ENCODE measurements around the gene PTP4A1.

The PTP4A1 gene

DNA sequence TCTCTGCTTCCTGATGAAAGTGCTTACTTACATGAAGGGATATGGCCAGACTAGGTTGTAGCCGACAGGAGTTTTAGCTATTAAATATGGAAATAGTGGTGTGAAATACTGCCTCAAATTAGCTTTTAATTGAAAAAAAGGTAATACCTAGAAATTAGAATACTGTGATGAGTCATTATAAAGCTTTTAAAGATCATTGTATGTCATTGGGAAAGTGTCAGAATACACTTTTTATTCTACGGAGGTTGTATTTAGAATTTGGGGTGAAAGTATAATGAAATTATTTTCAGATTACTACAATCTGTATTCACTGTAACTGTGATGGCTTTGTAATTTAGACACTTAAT is 2.2 kb downstream of the PTP4A1 start:
- DNase-seq (ENCODE audit: low read depth), result no peak
- peak overlapping the region; percentile 83 for H3K4me3 ChIP-seq (ENCODE audit: low read length)
- TF ChIP-seq CTCF (conservative IDR thresholded peaks at IDR 0.05; ENCODE audit: low read length), result no peak

DNA sequence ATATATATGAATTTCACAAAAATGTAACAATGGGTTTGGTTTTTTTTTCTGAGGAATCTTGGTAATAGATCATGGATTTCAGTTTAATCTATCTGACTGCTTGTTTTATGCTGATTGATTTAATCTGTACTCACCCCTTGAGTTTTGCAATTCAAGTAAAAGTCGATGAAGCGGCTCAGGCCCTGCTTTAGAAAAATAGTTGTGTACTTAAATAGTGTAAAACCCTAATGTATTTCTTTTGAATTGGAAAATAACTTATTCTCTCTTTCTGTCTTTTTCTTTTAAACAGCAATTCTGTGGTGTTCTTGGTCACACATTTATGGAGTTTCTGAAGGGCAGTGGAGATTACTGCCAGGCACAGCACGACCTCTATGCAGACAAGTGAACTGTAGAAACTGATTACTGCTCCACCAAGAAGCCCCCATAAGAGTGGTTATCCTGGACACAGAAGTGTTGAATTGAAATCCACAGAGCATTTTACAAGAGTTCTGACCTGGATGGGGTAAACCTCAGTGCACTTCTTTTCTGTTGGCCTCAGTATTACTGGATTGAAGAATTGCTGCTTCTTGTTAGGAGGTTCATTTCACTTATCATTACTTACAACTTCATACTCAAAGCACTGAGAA is 4.0 kb downstream of the PTP4A1 start:
- H3K4me3 ChIP-seq (ENCODE audit: low read length), result no peak overlapping the region
- DNase-seq (ENCODE audit: low read depth), result no peak
- TF ChIP-seq CTCF (conservative IDR thresholded peaks at IDR 0.05; ENCODE audit: low read length), result no peak

DNA sequence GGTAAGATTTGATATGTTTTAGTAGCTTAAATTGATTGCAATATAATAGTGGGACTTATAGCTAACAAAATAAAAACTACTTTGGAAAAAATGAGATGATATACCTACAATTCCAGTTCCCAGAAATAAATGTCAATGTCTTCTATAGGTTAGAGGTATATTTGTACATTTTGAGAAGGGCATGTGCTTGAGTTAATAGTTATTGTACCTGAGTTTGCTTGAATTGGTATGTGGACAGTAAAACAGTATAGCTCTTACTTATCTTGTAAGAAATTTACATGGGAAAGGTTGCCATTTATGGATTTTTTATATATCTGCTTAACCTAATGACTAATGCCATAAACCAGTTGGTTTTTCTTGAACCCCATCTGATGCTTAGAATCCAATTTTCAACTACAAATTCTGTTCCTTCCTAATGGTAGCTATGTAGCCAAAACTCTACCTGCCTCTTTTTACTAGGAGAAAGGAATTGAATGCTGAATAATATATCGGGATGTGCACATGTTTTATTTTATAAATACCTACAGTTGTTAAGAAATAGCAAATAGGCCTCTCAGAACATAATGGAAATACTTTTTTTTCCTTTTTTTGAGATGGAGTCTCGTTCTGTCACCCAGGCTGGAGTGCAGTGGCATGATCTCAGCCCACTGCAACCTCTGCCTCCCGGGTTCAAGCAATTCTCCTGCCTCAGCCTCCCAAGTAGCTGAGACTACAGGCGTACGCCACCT is 4.9 kb downstream of the PTP4A1 start:
- no peak overlapping the region for H3K4me3 ChIP-seq (ENCODE audit: low read length)
- no peak for DNase-seq (ENCODE audit: low read depth)
- no peak for TF ChIP-seq CTCF (conservative IDR thresholded peaks at IDR 0.05; ENCODE audit: low read length)

- H3K4me3 ChIP-seq (ENCODE audit: low read length), result no peak overlapping the region
- no peak for TF ChIP-seq CTCF (conservative IDR thresholded peaks at IDR 0.05; ENCODE audit: low read length)
- DNase-seq (ENCODE audit: low read depth), result no peak
These were observed 6.5 kb downstream of the PTP4A1 start for GRCh38 chr6:63578757-63579156.

- no peak overlapping the region for H3K4me3 ChIP-seq (ENCODE audit: low read length)
- TF ChIP-seq CTCF (conservative IDR thresholded peaks at IDR 0.05; ENCODE audit: low read length), result no peak
- DNase-seq (ENCODE audit: low read depth), result no peak
These were observed 7.8 kb downstream of the PTP4A1 start for GRCh38 chr6:63579937-63580703.

- H3K4me3 ChIP-seq (ENCODE audit: low read length), result no peak overlapping the region
- no peak for DNase-seq (ENCODE audit: low read depth)
- TF ChIP-seq CTCF (conservative IDR thresholded peaks at IDR 0.05; ENCODE audit: low read length), result no peak
These were observed 8.4 kb downstream of the PTP4A1 start for GRCh38 chr6:63580704-63580961.
